ENCODE measurements around the gene PRDM11. TPM values are rescaled to one million over a fixed set of nuclear protein-coding genes. Genes with fewer than 3 reads are reported as not detected.
A peak's percentile ranks its signal among the peaks of the same experiment; 100 is the strongest.

The PRDM11 gene
- total RNA-seq, 1 donor from 2014 or later: 1.4 TPM

GRCh38 chr11:45225277-45225676 lies 78.8 kb downstream of the PRDM11 start:
- Mint-ChIP-seq H3K4me3 (no peak overlapping the region), H3K27me3 (no peaks in the 10 kb centered on the region), H3K27ac (no peak overlapping the region), H3K36me3 (ENCODE audit: low read depth) (no peaks in the 10 kb centered on the region), H3K4me1 (no peaks in the 10 kb centered on the region), H3K9me3 (no peaks in the 10 kb centered on the region)
- intact Hi-C loops (cut with micrococcal nuclease): no loop called here
- DNase-seq: no peak

GRCh38 chr11:45225961-45226871 lies 79.8 kb downstream of the PRDM11 start:
- H3K36me3 Mint-ChIP-seq (ENCODE audit: low read depth): no peaks in the 10 kb centered on the region
- intact Hi-C loops (cut with micrococcal nuclease): no loop called here
- no peaks in the 10 kb centered on the region for H3K4me1 Mint-ChIP-seq
- H3K9me3 Mint-ChIP-seq: no peaks in the 10 kb centered on the region
- no peak overlapping the region for H3K4me3 Mint-ChIP-seq
- no peak for DNase-seq
- H3K27me3 Mint-ChIP-seq: no peaks in the 10 kb centered on the region
- no peak overlapping the region for H3K27ac Mint-ChIP-seq

GRCh38 chr11:45226901-45227300 lies 80.5 kb downstream of the PRDM11 start:
- H3K27ac Mint-ChIP-seq: no peak overlapping the region
- no peaks in the 10 kb centered on the region for H3K27me3 Mint-ChIP-seq
- no peak for DNase-seq
- H3K36me3 Mint-ChIP-seq (ENCODE audit: low read depth): no peaks in the 10 kb centered on the region
- intact Hi-C loops (cut with micrococcal nuclease): no loop called here
- no peak overlapping the region for H3K4me3 Mint-ChIP-seq
- no peaks in the 10 kb centered on the region for H3K9me3 Mint-ChIP-seq
- no peaks in the 10 kb centered on the region for H3K4me1 Mint-ChIP-seq

GRCh38 chr11:45227836-45228235 lies 81.4 kb downstream of the PRDM11 start:
- H3K27ac Mint-ChIP-seq: no peak overlapping the region
- no peaks in the 10 kb centered on the region for H3K9me3 Mint-ChIP-seq
- no peak for DNase-seq
- H3K4me1 Mint-ChIP-seq: no peaks in the 10 kb centered on the region
- H3K36me3 Mint-ChIP-seq (ENCODE audit: low read depth): no peaks in the 10 kb centered on the region
- no peak overlapping the region for H3K4me3 Mint-ChIP-seq
- no peaks in the 10 kb centered on the region for H3K27me3 Mint-ChIP-seq
- intact Hi-C loops (cut with micrococcal nuclease): no loop called here

GRCh38 chr11:45229401-45230020 lies 83.1 kb downstream of the PRDM11 start:
- H3K27me3 Mint-ChIP-seq: no peaks in the 10 kb centered on the region
- no peak overlapping the region for H3K4me3 Mint-ChIP-seq
- no peak for DNase-seq
- intact Hi-C loops (cut with micrococcal nuclease): no loop called here
- H3K36me3 Mint-ChIP-seq (ENCODE audit: low read depth): no peaks in the 10 kb centered on the region
- H3K9me3 Mint-ChIP-seq: no peaks in the 10 kb centered on the region
- H3K27ac Mint-ChIP-seq: no peak overlapping the region
- H3K4me1 Mint-ChIP-seq: peaks cover 2% of the 10 kb centered on the region

- peaks cover 3% of the 10 kb centered on the region for H3K27me3 Mint-ChIP-seq
- intact Hi-C loops (cut with micrococcal nuclease): no loop called here
- H3K9me3 Mint-ChIP-seq: no peaks in the 10 kb centered on the region
- DNase-seq: no peak
- no peak overlapping the region for H3K4me3 Mint-ChIP-seq
- no peak overlapping the region for H3K27ac Mint-ChIP-seq
- H3K4me1 Mint-ChIP-seq: peaks cover 2% of the 10 kb centered on the region
- no peaks in the 10 kb centered on the region for H3K36me3 Mint-ChIP-seq (ENCODE audit: low read depth)
Observed at GRCh38 chr11:45232341-45233080, 86.1 kb downstream of the PRDM11 start.

- H3K36me3 Mint-ChIP-seq (ENCODE audit: low read depth): no peaks in the 10 kb centered on the region
- no peak overlapping the region for H3K27ac Mint-ChIP-seq
- intact Hi-C loops (cut with micrococcal nuclease): no loop called here
- no peaks in the 10 kb centered on the region for H3K9me3 Mint-ChIP-seq
- H3K27me3 Mint-ChIP-seq: peaks cover 3% of the 10 kb centered on the region
- no peak overlapping the region for H3K4me3 Mint-ChIP-seq
- peak; percentile 87 for DNase-seq
- H3K4me1 Mint-ChIP-seq: peaks cover 2% of the 10 kb centered on the region
Observed at GRCh38 chr11:45233121-45233803, 86.8 kb downstream of the PRDM11 start.

- no peak for DNase-seq
- Mint-ChIP-seq H3K27ac (no peak overlapping the region), H3K4me1 (peaks cover 2% of the 10 kb centered on the region), H3K27me3 (peaks cover 3% of the 10 kb centered on the region), H3K4me3 (no peak overlapping the region), H3K9me3 (no peaks in the 10 kb centered on the region), H3K36me3 (ENCODE audit: low read depth) (no peaks in the 10 kb centered on the region)
- intact Hi-C loops (cut with micrococcal nuclease): no loop called here
Observed at GRCh38 chr11:45233804-45234170, 87.3 kb downstream of the PRDM11 start.

GRCh38 chr11:45234306-45235006 lies 88.0 kb downstream of the PRDM11 start:
- intact Hi-C loops (cut with micrococcal nuclease): no loop called here
- DNase-seq: no peak
- no peaks in the 10 kb centered on the region for H3K9me3 Mint-ChIP-seq
- H3K27ac Mint-ChIP-seq: no peak overlapping the region
- H3K36me3 Mint-ChIP-seq (ENCODE audit: low read depth): no peaks in the 10 kb centered on the region
- no peak overlapping the region for H3K4me3 Mint-ChIP-seq
- H3K4me1 Mint-ChIP-seq: peaks cover 2% of the 10 kb centered on the region
- peaks cover 3% of the 10 kb centered on the region for H3K27me3 Mint-ChIP-seq

- no peak for DNase-seq
- Mint-ChIP-seq H3K4me3 (no peak overlapping the region), H3K27me3 (peaks cover 7% of the 10 kb centered on the region), H3K36me3 (ENCODE audit: low read depth) (no peaks in the 10 kb centered on the region), H3K27ac (no peak overlapping the region), H3K9me3 (no peaks in the 10 kb centered on the region), H3K4me1 (peaks cover 2% of the 10 kb centered on the region)
- intact Hi-C loops (cut with micrococcal nuclease): no loop called here
Observed at GRCh38 chr11:45237711-45238315, 91.4 kb downstream of the PRDM11 start.

GRCh38 chr11:45238724-45239123 lies 92.3 kb downstream of the PRDM11 start:
- intact Hi-C loops (cut with micrococcal nuclease): no loop called here
- Mint-ChIP-seq H3K27ac (no peak overlapping the region), H3K4me1 (no peaks in the 10 kb centered on the region), H3K4me3 (no peak overlapping the region), H3K36me3 (ENCODE audit: low read depth) (no peaks in the 10 kb centered on the region), H3K27me3 (peaks cover 7% of the 10 kb centered on the region), H3K9me3 (no peaks in the 10 kb centered on the region)
- DNase-seq: no peak

GRCh38 chr11:45239733-45240132 lies 93.3 kb downstream of the PRDM11 start:
- H3K4me3 Mint-ChIP-seq: no peak overlapping the region
- no peaks in the 10 kb centered on the region for H3K4me1 Mint-ChIP-seq
- intact Hi-C loops (cut with micrococcal nuclease): no loop called here
- no peaks in the 10 kb centered on the region for H3K9me3 Mint-ChIP-seq
- no peaks in the 10 kb centered on the region for H3K36me3 Mint-ChIP-seq (ENCODE audit: low read depth)
- no peak overlapping the region for H3K27ac Mint-ChIP-seq
- H3K27me3 Mint-ChIP-seq: peaks cover 7% of the 10 kb centered on the region
- DNase-seq: no peak

- Mint-ChIP-seq H3K4me1 (peaks cover 2% of the 10 kb centered on the region), H3K4me3 (no peak overlapping the region), H3K36me3 (ENCODE audit: low read depth) (no peaks in the 10 kb centered on the region), H3K27me3 (peaks cover 4% of the 10 kb centered on the region), H3K9me3 (no peaks in the 10 kb centered on the region), H3K27ac (no peak overlapping the region)
- intact Hi-C loops (cut with micrococcal nuclease): no loop called here
- no peak for DNase-seq
Observed at GRCh38 chr11:45243967-45244366, 97.5 kb downstream of the PRDM11 start.

All from activated CD4-positive, alpha-beta T cell treated with anti-CD3 and anti-CD28 coated beads, Interleukin-2, amount 10 ng/mL, durations not matched to agents 24 days and 14 days (primary cell).